ENCODE data around the gene GABRQ.

The GABRQ gene

DNA sequence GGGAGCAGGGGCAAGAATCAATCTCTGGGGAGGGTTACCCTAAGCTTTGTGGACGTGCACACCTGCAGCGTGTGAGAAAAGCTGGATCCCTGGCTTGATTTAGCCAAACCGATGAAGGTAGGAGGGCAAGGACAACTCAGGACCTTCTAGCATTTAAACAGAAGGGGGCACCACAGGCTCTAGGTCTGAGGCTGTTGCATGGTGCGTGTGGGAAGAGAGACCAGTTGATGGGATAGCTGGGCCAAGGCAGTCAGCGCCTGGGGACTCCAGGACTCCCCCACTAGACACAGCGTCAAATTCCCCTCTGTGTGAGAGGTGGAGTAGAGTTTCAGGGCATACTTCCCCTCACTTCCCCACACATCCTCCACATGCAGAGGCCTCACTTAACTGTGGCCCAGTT is 4.3 kb downstream of the GABRQ start:
- ChIA-PET POLR2A (no interaction called here), CTCF (interaction anchor here (1.9 kb wide), 1 partner anchor 9 kb away, joined by 6 read pairs; no protein-coding TSS in a partner anchor)
- Histone ChIP-seq H3K4me1 (ENCODE audit: control extremely low read depth in 1 of 4, control insufficient read depth in 4 of 4, insufficient read depth in 4 of 4, low read length in 3 of 4) (peaks cover 0 to 8% (median 3%) of the 10 kb centered on the region in 4 experiments), H3K27me3 (replicated peaks in 2 of 5; ENCODE audit: control insufficient read depth in 4 of 5, insufficient read depth in 5 of 5, low read length in 4 of 5) (peaks cover 0 to 46% (median 6%) of the 10 kb centered on the region in 5 experiments), H3K9me3 (ENCODE audit: control extremely low read depth in 1 of 5, control insufficient read depth in 4 of 5, insufficient read depth in 2 of 5, low read depth in 1 of 5, low read length in 4 of 5) (no peaks in the 10 kb centered on the region), H3K4me3 (ENCODE audit: control insufficient read depth in 1 of 7, extremely low read depth in 1 of 7, insufficient read depth in 4 of 7, low read depth in 2 of 7, low read length in 6 of 7) (no peak overlapping the region), H3K27ac (ENCODE audit: insufficient read depth in 1 of 2, low read depth in 1 of 2, low read length in 2 of 2, poor library complexity in 1 of 2, severe bottlenecking in 2 of 2) (no peak overlapping the region), H3K36me3 (ENCODE audit: control insufficient read depth in 4 of 4, insufficient read depth in 4 of 4, low read length in 3 of 4) (no peaks in the 10 kb centered on the region)
- no peak for DNase-seq
- 55% methylated on average over 3 of the region's 6 CpGs for WGBS (ENCODE audit: insufficient coverage)

GRCh38 chrX:152642931-152643564 is 5.4 kb downstream of the GABRQ start:
- 87% methylated on average over 8 of the region's 11 CpGs for WGBS (ENCODE audit: insufficient coverage)
- CTCF ChIA-PET, result interaction anchor here (1.7 to 1.9 kb wide), 2 partner anchors 10 to 890 kb away, joined by 4 to 6 read pairs; no protein-coding TSS in a partner anchor

DNA sequence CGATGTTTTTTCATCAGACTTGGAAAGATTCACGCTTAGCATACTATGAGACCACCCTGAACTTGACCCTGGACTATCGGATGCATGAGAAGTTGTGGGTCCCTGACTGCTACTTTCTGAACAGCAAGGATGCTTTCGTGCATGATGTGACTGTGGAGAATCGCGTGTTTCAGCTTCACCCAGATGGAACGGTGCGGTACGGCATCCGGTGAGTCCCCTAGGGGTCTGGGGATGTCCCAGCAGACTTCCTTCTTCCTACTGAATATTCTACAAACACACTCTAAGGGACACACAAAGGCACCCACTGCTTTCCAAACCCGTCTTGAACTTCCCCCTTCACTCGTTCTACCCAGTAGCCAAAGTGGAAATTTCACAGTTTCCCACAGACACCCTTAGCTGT is 9.3 kb downstream of the GABRQ start:
- no peaks in the 10 kb centered on the region for H3K9me3 ChIP-seq (ENCODE audit: control extremely low read depth in 1 of 5, control insufficient read depth in 4 of 5, insufficient read depth in 2 of 5, low read depth in 1 of 5, low read length in 4 of 5)
- no peaks in the 10 kb centered on the region for H3K36me3 ChIP-seq (ENCODE audit: control insufficient read depth in 4 of 4, insufficient read depth in 4 of 4, low read length in 3 of 4)
- no peak for DNase-seq
- H3K4me3 ChIP-seq (ENCODE audit: control insufficient read depth in 1 of 7, extremely low read depth in 1 of 7, insufficient read depth in 4 of 7, low read depth in 2 of 7, low read length in 6 of 7), result no peak overlapping the region
- ChIA-PET CTCF (no interaction called here), POLR2A (no interaction called here)
- WGBS (ENCODE audit: insufficient coverage), result 76% methylated on average over 12 of the region's 12 CpGs
- no peaks in the 10 kb centered on the region for H3K4me1 ChIP-seq (ENCODE audit: control extremely low read depth in 1 of 4, control insufficient read depth in 4 of 4, insufficient read depth in 4 of 4, low read length in 3 of 4)
- H3K27ac ChIP-seq (ENCODE audit: insufficient read depth in 1 of 2, low read depth in 1 of 2, low read length in 2 of 2, poor library complexity in 1 of 2, severe bottlenecking in 2 of 2), result no peak overlapping the region
- peaks cover 0 to 10% (median 0%) of the 10 kb centered on the region in 5 experiments for H3K27me3 ChIP-seq (replicated peaks in 2 of 5; ENCODE audit: control insufficient read depth in 4 of 5, insufficient read depth in 5 of 5, low read length in 4 of 5)

More at GRCh38 chrX:152642931-152643564, 5.4 kb downstream of the GABRQ start:
- no peak for DNase-seq
- Histone ChIP-seq H3K4me1 (ENCODE audit: control extremely low read depth in 1 of 4, control insufficient read depth in 4 of 4, insufficient read depth in 4 of 4, low read length in 3 of 4) (peaks cover 0 to 4% (median 2%) of the 10 kb centered on the region in 4 experiments), H3K9me3 (ENCODE audit: control extremely low read depth in 1 of 5, control insufficient read depth in 4 of 5, insufficient read depth in 2 of 5, low read depth in 1 of 5, low read length in 4 of 5) (no peaks in the 10 kb centered on the region), H3K27me3 (replicated peaks in 2 of 5; ENCODE audit: control insufficient read depth in 4 of 5, insufficient read depth in 5 of 5, low read length in 4 of 5) (peaks cover 0 to 44% (median 3%) of the 10 kb centered on the region in 5 experiments), H3K36me3 (ENCODE audit: control insufficient read depth in 4 of 4, insufficient read depth in 4 of 4, low read length in 3 of 4) (no peaks in the 10 kb centered on the region), H3K4me3 (ENCODE audit: control insufficient read depth in 1 of 7, extremely low read depth in 1 of 7, insufficient read depth in 4 of 7, low read depth in 2 of 7, low read length in 6 of 7) (no peak overlapping the region), H3K27ac (ENCODE audit: insufficient read depth in 1 of 2, low read depth in 1 of 2, low read length in 2 of 2, poor library complexity in 1 of 2, severe bottlenecking in 2 of 2) (no peak overlapping the region)
- POLR2A ChIA-PET, result no interaction called here

GRCh38 chrX:152647978-152648377 is 10.3 kb downstream of the GABRQ start:
- ChIA-PET POLR2A (no interaction called here), CTCF (interaction anchor here (0.7 kb wide), 1 partner anchor 16 kb away, joined by 3 read pairs; no protein-coding TSS in a partner anchor)
- Histone ChIP-seq H3K4me3 (ENCODE audit: control insufficient read depth in 1 of 7, extremely low read depth in 1 of 7, insufficient read depth in 4 of 7, low read depth in 2 of 7, low read length in 6 of 7) (no peak overlapping the region), H3K27ac (ENCODE audit: insufficient read depth in 1 of 2, low read depth in 1 of 2, low read length in 2 of 2, poor library complexity in 1 of 2, severe bottlenecking in 2 of 2) (no peak overlapping the region), H3K36me3 (ENCODE audit: control insufficient read depth in 4 of 4, insufficient read depth in 4 of 4, low read length in 3 of 4) (no peaks in the 10 kb centered on the region), H3K27me3 (replicated peaks in 2 of 5; ENCODE audit: control insufficient read depth in 4 of 5, insufficient read depth in 5 of 5, low read length in 4 of 5) (peaks cover 0 to 10% (median 0%) of the 10 kb centered on the region in 5 experiments), H3K9me3 (ENCODE audit: control extremely low read depth in 1 of 5, control insufficient read depth in 4 of 5, insufficient read depth in 2 of 5, low read depth in 1 of 5, low read length in 4 of 5) (no peaks in the 10 kb centered on the region), H3K4me1 (ENCODE audit: control extremely low read depth in 1 of 4, control insufficient read depth in 4 of 4, insufficient read depth in 4 of 4, low read length in 3 of 4) (no peaks in the 10 kb centered on the region)
- no peak for DNase-seq
- 77% methylated on average over 3 of the region's 5 CpGs for WGBS (ENCODE audit: insufficient coverage)

GRCh38 chrX:152652060-152652459 is 14.4 kb downstream of the GABRQ start:
- Histone ChIP-seq H3K4me3 (ENCODE audit: control insufficient read depth in 1 of 7, extremely low read depth in 1 of 7, insufficient read depth in 4 of 7, low read depth in 2 of 7, low read length in 6 of 7) (no peak overlapping the region), H3K27me3 (replicated peaks in 2 of 5; ENCODE audit: control insufficient read depth in 4 of 5, insufficient read depth in 5 of 5, low read length in 4 of 5) (peaks cover 0 to 13% (median 0%) of the 10 kb centered on the region in 5 experiments), H3K9me3 (ENCODE audit: control extremely low read depth in 1 of 5, control insufficient read depth in 4 of 5, insufficient read depth in 2 of 5, low read depth in 1 of 5, low read length in 4 of 5) (no peaks in the 10 kb centered on the region), H3K36me3 (ENCODE audit: control insufficient read depth in 4 of 4, insufficient read depth in 4 of 4, low read length in 3 of 4) (no peaks in the 10 kb centered on the region), H3K27ac (ENCODE audit: insufficient read depth in 1 of 2, low read depth in 1 of 2, low read length in 2 of 2, poor library complexity in 1 of 2, severe bottlenecking in 2 of 2) (no peak overlapping the region), H3K4me1 (ENCODE audit: control extremely low read depth in 1 of 4, control insufficient read depth in 4 of 4, insufficient read depth in 4 of 4, low read length in 3 of 4) (no peaks in the 10 kb centered on the region)
- POLR2A ChIA-PET, result no interaction called here
- no peak for DNase-seq
- WGBS (ENCODE audit: insufficient coverage), result 90% methylated on average over 6 of the region's 6 CpGs
- CTCF ChIA-PET, result no interaction called here

- ChIA-PET CTCF (no interaction called here), POLR2A (no interaction called here)
- Histone ChIP-seq H3K9me3 (ENCODE audit: control extremely low read depth in 1 of 5, control insufficient read depth in 4 of 5, insufficient read depth in 2 of 5, low read depth in 1 of 5, low read length in 4 of 5) (no peaks in the 10 kb centered on the region), H3K27me3 (replicated peaks in 2 of 5; ENCODE audit: control insufficient read depth in 4 of 5, insufficient read depth in 5 of 5, low read length in 4 of 5) (peaks cover 0 to 9% (median 0%) of the 10 kb centered on the region in 5 experiments), H3K4me1 (ENCODE audit: control extremely low read depth in 1 of 4, control insufficient read depth in 4 of 4, insufficient read depth in 4 of 4, low read length in 3 of 4) (no peaks in the 10 kb centered on the region), H3K36me3 (ENCODE audit: control insufficient read depth in 4 of 4, insufficient read depth in 4 of 4, low read length in 3 of 4) (no peaks in the 10 kb centered on the region), H3K27ac (ENCODE audit: insufficient read depth in 1 of 2, low read depth in 1 of 2, low read length in 2 of 2, poor library complexity in 1 of 2, severe bottlenecking in 2 of 2) (no peak overlapping the region), H3K4me3 (ENCODE audit: control insufficient read depth in 1 of 7, extremely low read depth in 1 of 7, insufficient read depth in 4 of 7, low read depth in 2 of 7, low read length in 6 of 7) (no peak overlapping the region)
- DNase-seq, result no peak
- WGBS (ENCODE audit: insufficient coverage), result 88% methylated on average over 16 of the region's 16 CpGs
Measured at GRCh38 chrX:152652467-152652866, 14.8 kb downstream of the GABRQ start.

DNA sequence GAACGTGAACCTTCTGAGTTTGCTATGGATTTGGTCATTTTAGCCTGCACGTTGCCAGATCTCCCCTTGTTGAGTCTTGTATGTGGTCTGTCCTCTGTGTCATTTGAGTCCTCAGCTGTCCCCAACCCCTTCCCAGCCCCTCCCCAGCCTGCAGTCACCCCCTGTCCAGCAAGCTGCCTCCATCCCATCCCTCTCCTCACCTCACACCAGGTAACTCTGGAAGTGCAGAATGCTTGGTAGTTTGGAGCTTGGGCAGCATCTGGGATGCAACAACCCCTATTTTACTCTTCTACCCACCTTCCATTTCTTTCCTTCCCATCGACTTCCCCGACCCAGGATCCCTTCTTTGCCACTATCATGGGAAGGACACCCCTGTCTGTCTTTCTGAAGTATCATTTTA is 18.4 kb downstream of the GABRQ start:
- H3K9me3 ChIP-seq (ENCODE audit: control extremely low read depth in 1 of 5, control insufficient read depth in 4 of 5, insufficient read depth in 2 of 5, low read depth in 1 of 5, low read length in 4 of 5), result no peaks in the 10 kb centered on the region
- H3K36me3 ChIP-seq (ENCODE audit: control insufficient read depth in 4 of 4, insufficient read depth in 4 of 4, low read length in 3 of 4), result no peaks in the 10 kb centered on the region
- ChIA-PET CTCF (no interaction called here), POLR2A (no interaction called here)
- H3K27ac ChIP-seq (ENCODE audit: insufficient read depth in 1 of 2, low read depth in 1 of 2, low read length in 2 of 2, poor library complexity in 1 of 2, severe bottlenecking in 2 of 2), result no peak overlapping the region
- no peaks in the 10 kb centered on the region for H3K4me1 ChIP-seq (ENCODE audit: control extremely low read depth in 1 of 4, control insufficient read depth in 4 of 4, insufficient read depth in 4 of 4, low read length in 3 of 4)
- H3K27me3 ChIP-seq (replicated peaks in 2 of 5; ENCODE audit: control insufficient read depth in 4 of 5, insufficient read depth in 5 of 5, low read length in 4 of 5), result peaks cover 0 to 7% (median 0%) of the 10 kb centered on the region in 5 experiments
- no peak for DNase-seq
- H3K4me3 ChIP-seq (ENCODE audit: control insufficient read depth in 1 of 7, extremely low read depth in 1 of 7, insufficient read depth in 4 of 7, low read depth in 2 of 7, low read length in 6 of 7), result no peak overlapping the region
- 47% methylated on average over 2 of the region's 4 CpGs for WGBS (ENCODE audit: insufficient coverage)
